ENCODE measurements around the gene KLRF2. TPM values are rescaled to one million over a fixed set of nuclear protein-coding genes. Genes with fewer than 3 reads are reported as not detected.

The KLRF2 gene
- polyA plus RNA-seq, 1 of the 3 experiments (the other 2 are of a cell fraction) = not detected

GRCh38 chr12:9883175-9883574, 1.9 kb downstream of the KLRF2 start:
- no peaks in the 10 kb centered on the region for H3K4me1 ChIP-seq (ENCODE audit: control insufficient read depth in 1 of 2, insufficient read depth in 2 of 2, low read depth in 1 of 2, low read length in 1 of 2)
- no peak overlapping the region for H2AFZ ChIP-seq (ENCODE audit: low read depth)
- H3K79me2 ChIP-seq (ENCODE audit: insufficient read depth) = no peaks in the 10 kb centered on the region
- no peak overlapping the region for H3K27ac ChIP-seq (ENCODE audit: low read depth in 2 of 2, low read length in 1 of 2)
- no peak overlapping the region for H3K4me3 ChIP-seq (ENCODE audit: low read depth in 2 of 2, low read length in 1 of 2)
- H3K36me3 ChIP-seq (replicated peaks in 1 of 2; ENCODE audit: control insufficient read depth in 1 of 2, insufficient read depth in 2 of 2, low read length in 1 of 2) = no peaks in the 10 kb centered on the region
- POLR2A ChIA-PET = no interaction called here
- no peak overlapping the region for H3K4me2 ChIP-seq
- no peaks in the 10 kb centered on the region for H3F3A ChIP-seq (replicated peaks; ENCODE audit: insufficient read depth)
- CTCF ChIA-PET = no interaction called here
- no peaks in the 10 kb centered on the region for H3K9me2 ChIP-seq
- no peaks in the 10 kb centered on the region for H4K20me1 ChIP-seq (ENCODE audit: insufficient read depth)
- TF ChIP-seq RFX5 (IDR thresholded peaks at IDR 0.05; ENCODE audit: low read length) (no peak), RCOR1 (IDR thresholded peaks at IDR 0.05; ENCODE audit: low read length) (no peak), ZBTB33 (IDR thresholded peaks at IDR 0.05; ENCODE audit: borderline replicate concordance, low read depth) (no peak), EZH2phosphoT487 (IDR thresholded peaks at IDR 0.05; ENCODE audit: borderline replicate concordance, low read depth) (no peak), SMC3 (IDR thresholded peaks at IDR 0.05; ENCODE audit: low read depth, low read length) (no peak), REST (IDR thresholded peaks at IDR 0.05; ENCODE audit: low read depth, low read length) (no peak), RXRA (IDR thresholded peaks at IDR 0.05; ENCODE audit: borderline replicate concordance, low read depth) (no peak), MEF2A (IDR thresholded peaks at IDR 0.05; ENCODE audit: borderline replicate concordance, low read depth) (no peak)
- H3K9ac ChIP-seq = no peak overlapping the region
- DNase-seq = no peak
- H3K9me3 ChIP-seq = no peaks in the 10 kb centered on the region
- H3K27me3 ChIP-seq (ENCODE audit: insufficient read depth) = peaks cover 13% of the 10 kb centered on the region; the same call in 1 of the 2 replicates

GRCh38 chr12:9888665-9889273, 7.5 kb downstream of the KLRF2 start:
- CTCF ChIA-PET = no interaction called here
- no peaks in the 10 kb centered on the region for H4K20me1 ChIP-seq (ENCODE audit: insufficient read depth)
- DNase-seq = no peak
- H3K27ac ChIP-seq (ENCODE audit: low read depth in 2 of 2, low read length in 1 of 2) = no peak overlapping the region
- no peak overlapping the region for H2AFZ ChIP-seq (ENCODE audit: low read depth)
- no peaks in the 10 kb centered on the region for H3K4me1 ChIP-seq (ENCODE audit: control insufficient read depth in 1 of 2, insufficient read depth in 2 of 2, low read depth in 1 of 2, low read length in 1 of 2)
- H3K79me2 ChIP-seq (ENCODE audit: insufficient read depth) = no peaks in the 10 kb centered on the region
- H3K9ac ChIP-seq = no peak overlapping the region
- no peaks in the 10 kb centered on the region for H3K9me3 ChIP-seq
- H3K9me2 ChIP-seq = no peaks in the 10 kb centered on the region
- 17% methylated on average over 4 of the region's 4 CpGs for WGBS (ENCODE audit: low lambda C conversion rate)
- no peaks in the 10 kb centered on the region for H3F3A ChIP-seq (replicated peaks; ENCODE audit: insufficient read depth)
- TF ChIP-seq FOXM1 (IDR thresholded peaks at IDR 0.05; ENCODE audit: low read depth) (no peak), RXRA (IDR thresholded peaks at IDR 0.05; ENCODE audit: borderline replicate concordance, low read depth) (no peak), FOXJ3 (CRISPR knock-in tag; IDR thresholded peaks at IDR 0.05) (no peak), GATA2 (CRISPR knock-in tag; IDR thresholded peaks at IDR 0.05) (no peak), MXI1 (IDR thresholded peaks at IDR 0.05; ENCODE audit: low read depth, low read length) (no peak), SMC3 (IDR thresholded peaks at IDR 0.05; ENCODE audit: low read depth, low read length) (no peak), TEAD4 (IDR thresholded peaks at IDR 0.05; ENCODE audit: borderline replicate concordance, insufficient read depth) (no peak), RAD21 (IDR thresholded peaks at IDR 0.05; ENCODE audit: low read length) (no peak), MEF2A (IDR thresholded peaks at IDR 0.05; ENCODE audit: borderline replicate concordance, low read depth) (no peak), EP300 (IDR thresholded peaks at IDR 0.05; ENCODE audit: borderline replicate concordance in 1 of 2, low read depth in 1 of 2, low read length in 1 of 2) (no peak), TAF1 (IDR thresholded peaks at IDR 0.05; ENCODE audit: borderline replicate concordance, low read depth, low read length) (no peak), SIN3A (IDR thresholded peaks at IDR 0.05; ENCODE audit: borderline replicate concordance, low read depth, low read length) (no peak), EZH2phosphoT487 (IDR thresholded peaks at IDR 0.05; ENCODE audit: borderline replicate concordance, low read depth) (no peak), TCF12 (IDR thresholded peaks at IDR 0.05) (no peak), POLR2AphosphoS5 (IDR thresholded peaks at IDR 0.05; ENCODE audit: low read depth, low read length) (no peak), RCOR1 (IDR thresholded peaks at IDR 0.05; ENCODE audit: low read length) (no peak), MAX (IDR thresholded peaks at IDR 0.05; ENCODE audit: low read depth) (no peak)
- no peak overlapping the region for H3K4me3 ChIP-seq (ENCODE audit: low read depth in 2 of 2, low read length in 1 of 2)
- POLR2A ChIA-PET = no interaction called here
- no peak overlapping the region for H3K4me2 ChIP-seq
- H3K36me3 ChIP-seq (replicated peaks in 1 of 2; ENCODE audit: control insufficient read depth in 1 of 2, insufficient read depth in 2 of 2, low read length in 1 of 2) = no peaks in the 10 kb centered on the region
- peaks cover 4% of the 10 kb centered on the region; the same call in 1 of the 2 replicates for H3K27me3 ChIP-seq (ENCODE audit: insufficient read depth)

Data from SK-N-SH (cell line).